CD4-positive, alpha-beta T cell treated with Interleukin-6 for 4 hours (primary cell): ENCODE data around the gene GGPS1.
A peak's percentile ranks its signal among the peaks of the same experiment; 100 is the strongest.
"Not testable (repeated sequence)": the region's sequence is repeated elsewhere in the genome, so short reads cannot be mapped to it uniquely, and the experiment has no call there.

Experiments
- DNase-seq: peaks from one replicate; pipeline ENCODE4 v3.0.0-alpha.2; 2020; ENCODE audit warnings: mixed read lengths

The GGPS1 gene

GRCh38 chr1:235342471-235342870 is 14.1 kb downstream of the GGPS1 start:
- no peak for DNase-seq

- DNase-seq = no peak
Observed at GRCh38 chr1:235343726-235344125, 15.4 kb downstream of the GGPS1 start.

GRCh38 chr1:235351441-235351840 is 23.1 kb downstream of the GGPS1 start:
- DNase-seq = no peak

DNA sequence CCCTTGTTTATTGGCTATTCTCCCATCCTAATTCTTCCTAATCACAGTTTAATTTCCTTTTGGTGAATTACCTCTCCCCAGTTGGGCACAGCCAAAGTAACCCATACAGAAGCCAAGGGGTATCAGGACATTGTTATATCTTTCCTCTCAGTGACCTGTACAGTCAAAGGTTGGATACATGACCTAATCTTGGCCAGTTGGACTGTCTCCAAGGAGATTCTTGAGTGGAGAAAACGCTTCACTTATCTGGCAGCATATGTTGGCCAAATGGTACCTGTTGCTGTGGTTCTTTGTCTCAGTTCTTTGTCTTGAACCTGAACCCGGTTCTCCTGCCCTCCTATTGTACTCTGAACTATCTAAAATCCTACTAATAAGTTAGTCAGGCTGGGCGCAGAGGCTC is 23.5 kb downstream of the GGPS1 start:
- DNase-seq = no peak

- no peak for DNase-seq
Observed at GRCh38 chr1:235357485-235358373, 29.4 kb downstream of the GGPS1 start.

GRCh38 chr1:235358899-235359298 is 30.5 kb downstream of the GGPS1 start:
- no peak for DNase-seq

DNA sequence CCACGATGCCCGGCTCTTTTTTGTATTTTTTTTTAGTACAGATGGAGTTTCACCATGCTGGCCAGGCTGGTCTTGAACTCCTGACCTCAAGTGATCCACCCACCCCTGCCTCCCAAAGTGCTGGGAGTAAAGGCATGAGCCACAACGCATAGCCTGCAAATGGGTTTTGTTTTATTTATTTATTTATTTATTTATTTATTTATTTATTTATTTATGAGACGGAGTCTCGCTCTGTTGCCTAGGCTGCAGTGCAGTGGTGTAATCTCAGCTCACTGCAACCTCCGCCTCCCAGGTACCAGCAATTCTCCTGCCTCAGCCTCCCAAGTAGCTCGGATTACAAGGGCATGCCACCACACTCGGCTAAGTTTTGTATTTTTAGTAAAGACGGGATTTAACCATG is 35.8 kb downstream of the GGPS1 start:
- not testable (repeated sequence) for DNase-seq

- no peak for DNase-seq
Observed at GRCh38 chr1:235366286-235366685, 37.9 kb downstream of the GGPS1 start.

DNA sequence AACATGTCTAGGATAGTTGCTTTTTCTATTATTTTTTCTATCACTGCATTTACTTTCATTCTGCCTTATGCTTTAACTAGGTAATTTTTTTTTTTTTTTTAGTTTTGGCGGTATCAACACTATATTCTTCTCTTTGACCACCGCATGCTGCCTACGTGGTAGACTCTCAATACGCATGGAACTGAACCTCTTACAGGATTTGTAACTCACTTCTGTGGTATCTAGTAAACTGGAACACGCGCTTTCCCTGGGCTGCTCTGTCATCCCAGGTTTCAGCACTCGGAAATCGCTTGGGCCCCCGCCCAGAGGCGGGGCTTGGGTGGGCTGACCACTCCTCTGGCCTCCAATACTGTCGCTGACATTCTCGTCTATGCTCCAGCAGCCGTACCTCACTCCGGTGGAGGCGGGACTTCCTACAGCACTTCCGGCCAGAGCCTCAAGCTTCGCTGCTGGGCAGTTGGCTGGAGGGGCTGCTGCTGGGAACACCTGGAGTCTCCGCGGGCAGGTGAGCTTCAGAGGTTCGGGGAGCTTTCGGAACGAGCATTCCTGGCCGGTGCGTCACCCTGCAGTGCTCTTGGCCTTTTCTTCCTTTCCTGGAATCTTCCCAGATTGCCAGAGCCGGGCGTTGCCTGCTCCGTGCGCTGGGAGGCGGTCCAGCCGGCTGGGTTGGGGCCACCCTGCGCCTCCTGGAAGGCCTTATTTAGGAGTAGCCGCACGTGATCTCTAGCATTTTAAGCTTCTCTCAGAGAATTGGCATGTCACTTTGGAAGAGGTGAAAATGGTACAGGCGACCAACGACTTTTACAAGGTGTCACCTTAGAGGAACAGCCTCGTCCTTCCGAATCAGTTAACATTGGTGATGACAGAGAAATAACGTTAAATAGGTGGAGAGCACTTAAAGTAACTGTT is 38.9 kb downstream of the GGPS1 start, which contains the start of gene TBCE:
Gene TBCE (plus strand): TSS at position 428 of the 909 bp plus-strand sequence. CDS start 12,623 bp downstream, outside the sequence.
- DNase-seq = peak; percentile 91

DNA sequence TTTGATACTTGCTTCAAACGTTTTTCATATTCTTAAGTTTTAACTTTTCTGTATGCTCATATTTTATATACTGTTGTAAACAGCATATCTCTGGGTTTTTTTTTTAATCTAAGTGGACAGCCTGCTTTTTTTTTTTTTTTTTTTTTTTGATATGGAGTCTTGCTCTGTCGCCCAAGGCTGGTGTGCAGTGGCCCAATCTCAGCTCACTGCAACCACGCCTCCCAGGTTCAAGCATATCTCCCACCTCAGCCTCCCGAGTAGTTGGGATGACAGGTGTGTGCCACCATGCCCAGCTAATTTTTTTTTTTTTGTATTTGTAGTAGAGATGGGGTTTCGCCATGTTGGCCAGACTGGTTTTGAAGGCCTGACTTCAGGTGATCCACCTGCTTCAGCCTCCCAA is 40.1 kb downstream of the GGPS1 start:
- no peak for DNase-seq

GRCh38 chr1:235369802-235370201 is 41.4 kb downstream of the GGPS1 start:
- no peak for DNase-seq

GRCh38 chr1:235375919-235376605 is 47.7 kb downstream of the GGPS1 start:
- no peak for DNase-seq

DNA sequence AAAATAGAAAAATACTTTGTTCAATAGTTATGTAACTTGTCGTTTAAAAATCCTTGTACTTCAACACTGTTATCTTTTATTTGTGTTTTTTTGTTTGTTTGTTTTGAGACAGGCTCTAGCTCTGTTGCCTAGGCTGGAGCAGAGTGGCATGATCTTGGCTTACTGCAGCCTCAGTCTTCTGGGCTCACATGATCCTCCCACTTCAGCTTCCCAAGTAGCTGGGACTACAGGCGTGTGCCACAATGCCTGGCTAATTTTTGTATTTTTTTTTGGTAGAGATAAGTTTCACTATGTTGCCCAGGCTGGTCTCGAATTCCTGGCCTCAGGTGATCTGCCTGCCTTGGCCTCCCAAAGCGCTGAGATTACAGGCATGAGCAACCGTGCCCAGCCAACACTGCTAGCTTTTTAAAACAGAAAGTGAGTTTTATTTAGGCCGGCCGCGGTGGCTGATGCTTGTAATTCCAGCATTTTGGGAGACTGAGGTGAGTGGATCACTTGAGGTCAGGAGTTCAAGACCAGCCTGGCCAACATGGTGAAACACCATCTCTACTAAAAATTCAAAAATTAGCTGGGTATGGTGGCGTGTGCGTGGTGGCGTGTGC is 49.9 kb downstream of the GGPS1 start:
- DNase-seq = not testable (repeated sequence)

GRCh38 chr1:235381955-235382739 is 53.8 kb downstream of the GGPS1 start:
- not testable (repeated sequence) for DNase-seq

- not testable (repeated sequence) for DNase-seq
Observed at GRCh38 chr1:235385633-235386032, 57.3 kb downstream of the GGPS1 start.

- DNase-seq = no peak
Observed at GRCh38 chr1:235391874-235392273, 63.5 kb downstream of the GGPS1 start.
